HepG2 (cell line): ENCODE data around the gene TRIO. TPM values are rescaled to one million over a fixed set of nuclear protein-coding genes. Genes with fewer than 3 reads are reported as not detected.

Source experiments
- DNMT1 ChIP-seq: sonication (generic); formaldehyde crosslinking; IDR thresholded peaks from 2 replicates; pipeline ENCODE4 v1.5.1; 2020; ENCODE audit warnings: mild to moderate bottlenecking, missing genetic modification reagents
- ETV6 ChIP-seq: sonication (generic); formaldehyde crosslinking; conservative IDR thresholded peaks from 2 replicates; pipeline ENCODE4 v1.4.0; 2020; ENCODE audit warnings: missing genetic modification reagents
- GLI4 ChIP-seq: sonication (generic); formaldehyde crosslinking; IDR thresholded peaks from 2 replicates; pipeline ENCODE4 v1.5.1; 2020; ENCODE audit warnings: missing genetic modification reagents, mild to moderate bottlenecking, moderate library complexity, borderline replicate concordance
- HES4 ChIP-seq: sonication (generic); formaldehyde crosslinking; IDR thresholded peaks from 2 replicates; pipeline ENCODE4 v1.9.0; 2021; ENCODE audit warnings: mild to moderate bottlenecking, missing genetic modification reagents, borderline replicate concordance
- KDM5A ChIP-seq: fragments of 200-600 bp; sonication (generic); IDR thresholded peaks from 2 replicates; pipeline ENCODE4 v1.7.0; 2018; ENCODE audit warnings: antibody characterized with exemption, mild to moderate bottlenecking, low read length, borderline replicate concordance
- KMT2B ChIP-seq: IDR thresholded peaks from 2 replicates; pipeline ENCODE4 v1.6.1; 2016; ENCODE audit warnings: missing genetic modification reagents, missing compliant biosample characterization
- MNT ChIP-seq: fragments of 450-650 bp; IDR thresholded peaks from 2 replicates; pipeline ENCODE4 v1.6.1; 2016
- MTF2 ChIP-seq: sonication (generic); formaldehyde crosslinking; IDR thresholded peaks from 2 replicates; pipeline ENCODE4 v1.5.0; 2020; ENCODE audit warnings: missing genetic modification reagents, borderline replicate concordance
- NR3C1 ChIP-seq: sonication (generic); formaldehyde crosslinking; IDR thresholded peaks from 2 replicates; pipeline ENCODE4 v1.4.0; 2020; ENCODE audit warnings: missing genetic modification reagents
- POLR2G ChIP-seq: fragments of 200-400 bp; formaldehyde crosslinking; IDR thresholded peaks from 2 replicates; pipeline ENCODE4 v1.6.1; 2018; ENCODE audit warnings: mild to moderate bottlenecking, low read depth, low read length, moderate library complexity
- TBX3 ChIP-seq: fragments of 450-650 bp; IDR thresholded peaks from 2 replicates; pipeline ENCODE4 v1.6.1; 2017; ENCODE audit warnings: antibody characterized with exemption, mild to moderate bottlenecking, inconsistent platforms, borderline replicate concordance
- ZBTB1 ChIP-seq: sonication (generic); formaldehyde crosslinking; IDR thresholded peaks from 2 replicates; pipeline ENCODE4 v1.4.0; 2020; ENCODE audit warnings: missing genetic modification reagents, borderline replicate concordance
- ZBTB38 ChIP-seq: sonication (generic); formaldehyde crosslinking; IDR thresholded peaks from 2 replicates; pipeline ENCODE4 v1.5.1; 2020; ENCODE audit warnings: mild to moderate bottlenecking, missing genetic modification reagents
- ZFP41 ChIP-seq: sonication (generic); formaldehyde crosslinking; IDR thresholded peaks from 2 replicates; pipeline ENCODE4 v1.4.0; 2020; ENCODE audit warnings: mild to moderate bottlenecking, missing genetic modification reagents, borderline replicate concordance
- ZNF292 ChIP-seq: sonication (generic); formaldehyde crosslinking; IDR thresholded peaks from 2 replicates; pipeline ENCODE4 v1.8.1; 2022; ENCODE audit warnings: mild to moderate bottlenecking, low read depth, missing genetic modification reagents, borderline replicate concordance
- ZNF496 ChIP-seq: sonication (generic); formaldehyde crosslinking; IDR thresholded peaks from 2 replicates; pipeline ENCODE4 v1.8.1; 2023; ENCODE audit warnings: mild to moderate bottlenecking, moderate library complexity, missing genetic modification reagents; ENCODE audit not compliant: insufficient replicate concordance
- ZNF598 ChIP-seq: sonication (generic); formaldehyde crosslinking; IDR thresholded peaks from 2 replicates; pipeline ENCODE4 v1.5.1; 2020; ENCODE audit warnings: mild to moderate bottlenecking, missing genetic modification reagents, borderline replicate concordance
- ZNF75D ChIP-seq: sonication (generic); formaldehyde crosslinking; IDR thresholded peaks from 2 replicates; pipeline ENCODE4 v1.8.1; 2023; ENCODE audit warnings: missing genetic modification reagents, mild to moderate bottlenecking, borderline replicate concordance
- polyA plus RNA-seq, 8 experiments: library from polyadenylated mRNA; depleted of rRNA in 3 of 8; stranded (reverse) in 7 of 8; unstranded in 1 of 8; fragments of >200 nt; fragmentation: Illumina TruSeq in 4 of 8; extraction: Trizol in 4 of 8; gene quantifications; 2 replicates each; pipeline versions ENCODE4 v1.2.1 to v1.2.3, GENCODE V29; 2011 to 2016; ENCODE audit warnings: low read depth in 4 of 8, missing spikeins in 1 of 8, mixed read lengths in 1 of 8; ENCODE audit not compliant: insufficient read depth in 1 of 8
- total RNA-seq, 5 experiments: library from RNA; depleted of rRNA; stranded (reverse); fragments of >200 nt; fragmentation: Illumina TruSeq; extraction: Trizol; gene quantifications; 2 replicates each; pipeline ENCODE4 v1.2.3, GENCODE V29; 2016; ENCODE audit warnings: low read depth in 1 of 5
- TF ChIP-seq, protein P1 (sequence below): sonication (generic); formaldehyde crosslinking; IDR thresholded peaks from 2 replicates; pipeline ENCODE4 v1.5.1; 2020; ENCODE audit warnings: missing genetic modification reagents, mild to moderate bottlenecking, borderline replicate concordance
- TF ChIP-seq, protein P2 (sequence below): sonication (generic); formaldehyde crosslinking; IDR thresholded peaks from 2 replicates; pipeline ENCODE4 v1.8.1; 2022; ENCODE audit warnings: mild to moderate bottlenecking, missing genetic modification reagents
- TF ChIP-seq, protein P3 (sequence below): sonication (generic); formaldehyde crosslinking; conservative IDR thresholded peaks from 2 replicates; pipeline ENCODE4 v1.8.0; 2022; ENCODE audit warnings: low read depth, missing genetic modification reagents
- TF ChIP-seq, protein P4 (sequence below): sonication (generic); formaldehyde crosslinking; IDR thresholded peaks from 2 replicates; pipeline ENCODE4 v1.4.0; 2020; ENCODE audit warnings: mild to moderate bottlenecking, missing genetic modification reagents

TRIO gene
- total and polyA plus RNA-seq, 2 of the 13 experiments (the other 11 are each of a cell fraction or from before 2014, with no cell fraction given), result 45.2 to 45.9 TPM

DNA sequence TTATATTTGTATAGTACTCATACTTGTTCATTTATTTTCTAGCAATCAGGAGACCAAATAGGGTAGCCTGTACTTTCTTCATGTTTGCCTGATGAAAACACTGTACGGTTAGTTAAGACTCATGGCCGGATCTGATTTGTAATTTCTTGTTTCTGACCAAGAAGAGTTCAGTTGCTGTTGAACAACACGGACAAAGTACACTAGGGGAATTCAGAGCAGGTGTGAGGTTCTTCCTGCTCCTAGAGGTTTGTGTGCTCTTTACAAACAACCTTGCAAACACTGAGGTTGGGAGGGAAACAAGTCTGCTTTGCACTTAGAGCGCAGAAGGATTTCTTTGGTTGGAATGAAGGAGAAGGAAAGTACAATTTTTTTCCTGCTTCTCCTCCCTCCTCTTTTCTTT lies 69.7 kb downstream of the TRIO start (continued):
- TF ChIP-seq ZBTB1 (no peak), NR3C1 (CRISPR knock-in tag) (no peak), TBX3 (peak; percentile 79; the same call in 1 of the 2 replicates), KDM5A (no peak), ZNF292 (CRISPR knock-in tag) (peak; percentile 57; the same call in 1 of the 2 replicates), KMT2B (CRISPR knock-in tag) (no peak), DNMT1 (CRISPR knock-in tag) (no peak), MNT (no peak), POLR2G (no peak), MTF2 (CRISPR knock-in tag) (no peak), ZNF496 (no peak), ZFP41 (CRISPR knock-in tag) (no peak), ZNF75D (CRISPR knock-in tag) (no peak), ETV6 (CRISPR knock-in tag) (no peak), GLI4 (CRISPR knock-in tag) (no peak), ZNF598 (CRISPR knock-in tag) (no peak), HES4 (no peak), ZBTB38 (CRISPR knock-in tag) (no peak)
- TF ChIP-seq, protein P1, sequence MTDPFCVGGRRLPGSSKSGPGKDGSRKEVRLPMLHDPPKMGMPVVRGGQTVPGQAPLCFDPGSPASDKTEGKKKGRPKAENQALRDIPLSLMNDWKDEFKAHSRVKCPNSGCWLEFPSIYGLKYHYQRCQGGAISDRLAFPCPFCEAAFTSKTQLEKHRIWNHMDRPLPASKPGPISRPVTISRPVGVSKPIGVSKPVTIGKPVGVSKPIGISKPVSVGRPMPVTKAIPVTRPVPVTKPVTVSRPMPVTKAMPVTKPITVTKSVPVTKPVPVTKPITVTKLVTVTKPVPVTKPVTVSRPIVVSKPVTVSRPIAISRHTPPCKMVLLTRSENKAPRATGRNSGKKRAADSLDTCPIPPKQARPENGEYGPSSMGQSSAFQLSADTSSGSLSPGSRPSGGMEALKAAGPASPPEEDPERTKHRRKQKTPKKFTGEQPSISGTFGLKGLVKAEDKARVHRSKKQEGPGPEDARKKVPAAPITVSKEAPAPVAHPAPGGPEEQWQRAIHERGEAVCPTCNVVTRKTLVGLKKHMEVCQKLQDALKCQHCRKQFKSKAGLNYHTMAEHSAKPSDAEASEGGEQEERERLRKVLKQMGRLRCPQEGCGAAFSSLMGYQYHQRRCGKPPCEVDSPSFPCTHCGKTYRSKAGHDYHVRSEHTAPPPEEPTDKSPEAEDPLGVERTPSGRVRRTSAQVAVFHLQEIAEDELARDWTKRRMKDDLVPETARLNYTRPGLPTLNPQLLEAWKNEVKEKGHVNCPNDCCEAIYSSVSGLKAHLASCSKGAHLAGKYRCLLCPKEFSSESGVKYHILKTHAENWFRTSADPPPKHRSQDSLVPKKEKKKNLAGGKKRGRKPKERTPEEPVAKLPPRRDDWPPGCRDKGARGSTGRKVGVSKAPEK (CRISPR knock-in tag), result no peak
- TF ChIP-seq, protein P2, sequence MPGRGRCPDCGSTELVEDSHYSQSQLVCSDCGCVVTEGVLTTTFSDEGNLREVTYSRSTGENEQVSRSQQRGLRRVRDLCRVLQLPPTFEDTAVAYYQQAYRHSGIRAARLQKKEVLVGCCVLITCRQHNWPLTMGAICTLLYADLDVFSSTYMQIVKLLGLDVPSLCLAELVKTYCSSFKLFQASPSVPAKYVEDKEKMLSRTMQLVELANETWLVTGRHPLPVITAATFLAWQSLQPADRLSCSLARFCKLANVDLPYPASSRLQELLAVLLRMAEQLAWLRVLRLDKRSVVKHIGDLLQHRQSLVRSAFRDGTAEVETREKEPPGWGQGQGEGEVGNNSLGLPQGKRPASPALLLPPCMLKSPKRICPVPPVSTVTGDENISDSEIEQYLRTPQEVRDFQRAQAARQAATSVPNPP (CRISPR knock-in tag), result no peak
- TF ChIP-seq, protein P3, sequence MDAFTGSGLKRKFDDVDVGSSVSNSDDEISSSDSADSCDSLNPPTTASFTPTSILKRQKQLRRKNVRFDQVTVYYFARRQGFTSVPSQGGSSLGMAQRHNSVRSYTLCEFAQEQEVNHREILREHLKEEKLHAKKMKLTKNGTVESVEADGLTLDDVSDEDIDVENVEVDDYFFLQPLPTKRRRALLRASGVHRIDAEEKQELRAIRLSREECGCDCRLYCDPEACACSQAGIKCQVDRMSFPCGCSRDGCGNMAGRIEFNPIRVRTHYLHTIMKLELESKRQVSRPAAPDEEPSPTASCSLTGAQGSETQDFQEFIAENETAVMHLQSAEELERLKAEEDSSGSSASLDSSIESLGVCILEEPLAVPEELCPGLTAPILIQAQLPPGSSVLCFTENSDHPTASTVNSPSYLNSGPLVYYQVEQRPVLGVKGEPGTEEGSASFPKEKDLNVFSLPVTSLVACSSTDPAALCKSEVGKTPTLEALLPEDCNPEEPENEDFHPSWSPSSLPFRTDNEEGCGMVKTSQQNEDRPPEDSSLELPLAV (CRISPR knock-in tag), result no peak
- TF ChIP-seq, protein P4, sequence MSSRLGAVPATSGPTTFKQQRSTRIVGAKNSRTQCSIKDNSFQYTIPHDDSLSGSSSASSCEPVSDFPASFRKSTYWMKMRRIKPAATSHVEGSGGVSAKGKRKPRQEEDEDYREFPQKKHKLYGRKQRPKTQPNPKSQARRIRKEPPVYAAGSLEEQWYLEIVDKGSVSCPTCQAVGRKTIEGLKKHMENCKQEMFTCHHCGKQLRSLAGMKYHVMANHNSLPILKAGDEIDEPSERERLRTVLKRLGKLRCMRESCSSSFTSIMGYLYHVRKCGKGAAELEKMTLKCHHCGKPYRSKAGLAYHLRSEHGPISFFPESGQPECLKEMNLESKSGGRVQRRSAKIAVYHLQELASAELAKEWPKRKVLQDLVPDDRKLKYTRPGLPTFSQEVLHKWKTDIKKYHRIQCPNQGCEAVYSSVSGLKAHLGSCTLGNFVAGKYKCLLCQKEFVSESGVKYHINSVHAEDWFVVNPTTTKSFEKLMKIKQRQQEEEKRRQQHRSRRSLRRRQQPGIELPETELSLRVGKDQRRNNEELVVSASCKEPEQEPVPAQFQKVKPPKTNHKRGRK (CRISPR knock-in tag), result no peak
